HG03575 (cell line): ENCODE results near the gene HERC4.
"Not testable (repeated sequence)": the region's sequence is repeated elsewhere in the genome, so short reads cannot be mapped to it uniquely, and the experiment has no call there.

Experiments
- ATAC-seq: cut with Tn5 transposase; IDR thresholded peaks from one replicate; pipeline ENCODE4 v1.9.1; 2021; ENCODE audit not compliant: unreplicated experiment, insufficient number of reproducible peaks, low FRiP score; ENCODE audit errors: extremely low read depth

The HERC4 gene

GRCh38 chr10:68096913-68097516 is 21.9 kb upstream of the HERC4 start:
- no peak for ATAC-seq

DNA sequence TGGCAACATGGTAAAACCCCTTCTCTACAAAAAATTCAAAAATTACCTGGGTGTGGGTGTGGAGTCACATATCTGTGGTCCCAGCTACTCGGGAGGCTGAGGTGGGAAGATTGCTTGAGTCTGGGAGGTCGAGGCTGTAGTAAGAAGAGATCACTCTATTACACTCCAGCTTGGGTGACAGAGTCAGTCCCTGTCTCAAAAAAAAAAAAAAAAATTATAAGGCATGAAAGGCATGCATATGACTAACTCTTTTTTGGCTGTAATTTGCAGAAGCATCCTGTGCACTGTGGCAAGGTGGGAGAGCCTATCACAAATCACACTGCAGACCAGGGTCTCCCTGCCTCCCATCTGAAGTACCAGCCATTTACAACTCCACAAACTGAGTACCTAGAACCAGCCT is 20.1 kb upstream of the HERC4 start:
- no peak for ATAC-seq

GRCh38 chr10:68092512-68092911 is 17.4 kb upstream of the HERC4 start:
- no peak for ATAC-seq

- no peak for ATAC-seq
These were observed 15.5 kb upstream of the HERC4 start for GRCh38 chr10:68090586-68090985.

DNA sequence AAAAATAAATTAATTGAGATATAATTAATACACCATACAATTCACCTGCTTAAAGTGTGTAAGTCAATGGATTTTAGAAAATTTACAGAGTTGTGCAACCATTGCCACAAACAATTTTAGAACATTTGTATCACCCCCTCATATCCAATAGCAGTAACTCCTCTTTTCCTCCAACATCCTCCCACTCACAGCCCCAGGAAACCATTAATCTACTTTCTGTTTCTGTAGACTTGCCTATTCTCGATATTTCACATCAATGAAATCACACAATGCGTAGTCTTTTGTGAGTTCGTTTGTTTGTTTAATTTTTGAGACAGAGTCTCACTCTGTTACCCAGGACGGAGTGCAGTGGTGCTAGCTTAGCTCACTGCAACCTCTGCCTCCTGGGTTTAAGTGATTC is 13.7 kb upstream of the HERC4 start:
- ATAC-seq, result no peak

- ATAC-seq, result no peak
These were observed 12.8 kb upstream of the HERC4 start for GRCh38 chr10:68087685-68088401.

DNA sequence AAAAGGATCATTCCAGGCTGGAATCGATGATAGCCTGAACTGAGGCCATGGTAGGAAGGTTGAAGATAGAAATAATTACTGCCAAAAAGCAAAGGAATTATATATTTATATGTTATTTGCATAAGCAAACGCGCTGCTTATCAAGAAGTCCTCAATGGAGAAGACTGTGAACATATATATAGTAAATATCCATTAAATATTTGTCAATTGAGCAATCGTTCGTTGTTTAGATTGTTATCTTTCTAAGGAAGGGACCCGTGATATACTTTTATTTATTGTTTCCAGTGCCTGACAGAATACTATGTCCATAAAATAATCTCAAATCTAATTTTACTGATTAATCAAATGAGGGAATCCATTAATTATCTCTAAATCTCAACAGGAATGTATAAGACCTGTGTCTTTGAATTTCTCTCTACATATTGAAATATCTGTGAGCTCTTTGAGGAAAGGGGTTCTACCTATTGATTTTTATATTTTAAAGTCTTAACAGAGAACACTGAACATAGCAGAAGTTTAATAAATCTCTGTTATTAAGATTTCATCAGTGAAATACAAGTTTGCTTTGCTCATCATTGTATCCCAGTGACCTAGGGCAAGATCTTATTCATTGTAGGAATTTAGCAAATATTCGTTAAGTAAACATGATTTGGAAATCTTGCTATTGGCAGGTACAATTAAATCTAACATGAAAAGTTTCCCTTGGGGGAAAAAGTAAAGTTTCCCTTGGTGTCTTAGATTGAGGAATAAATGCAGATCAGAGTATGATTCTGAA is 12.0 kb upstream of the HERC4 start:
- ATAC-seq, result no peak

- ATAC-seq, result no peak
These were observed 10.9 kb upstream of the HERC4 start for GRCh38 chr10:68086011-68086410.

DNA sequence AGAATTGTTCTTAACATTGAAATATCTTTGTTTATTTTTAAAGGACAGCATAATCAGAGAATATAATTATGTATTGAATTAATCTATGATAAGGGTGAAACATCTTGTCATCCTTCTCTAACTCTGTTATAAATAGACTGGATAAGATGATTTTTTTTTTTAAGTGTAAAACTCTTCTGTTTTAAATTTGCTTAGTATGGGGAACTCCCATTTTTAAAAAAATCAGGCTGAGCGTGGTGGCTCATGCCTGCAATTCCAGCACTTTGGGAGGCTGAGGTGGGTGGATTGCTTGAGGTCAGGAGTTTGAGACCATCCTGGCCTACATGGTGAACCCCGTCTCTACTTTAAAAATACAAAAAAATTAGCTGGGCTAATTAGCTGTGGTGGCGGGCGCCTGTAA is 9.4 kb upstream of the HERC4 start:
- ATAC-seq, result no peak

- no peak for ATAC-seq
These were observed 8.9 kb upstream of the HERC4 start for GRCh38 chr10:68083953-68084352.

DNA sequence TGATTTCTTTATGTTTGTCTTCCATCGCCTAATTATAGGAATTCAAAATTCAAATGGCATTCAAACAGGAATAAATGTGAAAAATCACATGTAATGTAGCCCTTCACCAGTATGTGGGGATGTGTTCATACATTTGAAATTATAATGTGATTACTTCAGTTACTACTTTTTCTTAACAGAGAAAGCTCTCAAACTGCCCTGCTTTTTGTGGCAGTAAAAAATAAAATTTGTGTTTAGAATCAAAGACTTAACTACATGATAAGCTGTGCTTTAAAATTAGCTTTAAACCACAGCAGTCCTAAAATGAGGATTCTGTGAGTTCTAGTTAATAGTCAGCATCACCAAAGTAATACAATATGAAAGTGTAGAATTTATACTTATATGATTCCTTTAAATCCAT is 7.8 kb upstream of the HERC4 start:
- ATAC-seq, result no peak

DNA sequence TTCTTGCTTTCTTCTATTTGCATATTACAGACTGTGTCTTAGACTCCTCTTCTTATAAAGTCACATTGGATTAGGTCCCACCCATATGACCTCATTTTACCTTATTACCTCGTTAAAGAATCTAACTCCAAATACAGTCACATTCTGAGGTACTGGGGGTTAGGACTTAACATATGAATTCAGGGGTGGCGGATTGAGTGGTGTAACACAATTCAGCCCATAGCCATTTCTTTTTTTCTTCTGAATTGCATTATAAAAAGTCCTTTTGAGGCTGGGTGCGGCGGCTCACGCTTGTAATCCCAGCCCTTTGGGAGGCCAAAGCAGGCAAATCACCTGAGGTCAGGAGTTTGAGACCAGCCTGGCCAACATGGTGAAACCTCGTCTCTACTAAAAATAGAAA is 6.8 kb upstream of the HERC4 start:
- no peak for ATAC-seq

GRCh38 chr10:68080853-68081431 is 5.9 kb upstream of the HERC4 start:
- no peak for ATAC-seq

DNA sequence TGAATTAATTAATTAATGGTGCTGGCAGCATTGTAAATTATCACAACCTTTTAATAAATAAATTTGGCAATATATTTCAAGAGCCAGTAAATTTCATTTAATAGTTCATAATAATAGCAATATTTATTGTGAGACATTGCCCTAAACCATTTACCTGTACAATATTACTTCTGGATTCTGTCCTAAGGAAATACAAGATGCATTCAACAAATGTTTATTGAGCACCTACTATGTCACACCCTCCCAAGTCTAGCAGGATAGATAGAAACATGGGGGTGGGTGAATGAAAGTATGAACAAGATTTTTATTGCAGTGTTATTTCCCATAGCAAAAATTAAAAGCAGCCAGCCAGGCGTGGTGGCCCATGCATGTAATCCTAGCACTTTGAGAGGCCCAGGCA is 4.4 kb upstream of the HERC4 start:
- no peak for ATAC-seq

DNA sequence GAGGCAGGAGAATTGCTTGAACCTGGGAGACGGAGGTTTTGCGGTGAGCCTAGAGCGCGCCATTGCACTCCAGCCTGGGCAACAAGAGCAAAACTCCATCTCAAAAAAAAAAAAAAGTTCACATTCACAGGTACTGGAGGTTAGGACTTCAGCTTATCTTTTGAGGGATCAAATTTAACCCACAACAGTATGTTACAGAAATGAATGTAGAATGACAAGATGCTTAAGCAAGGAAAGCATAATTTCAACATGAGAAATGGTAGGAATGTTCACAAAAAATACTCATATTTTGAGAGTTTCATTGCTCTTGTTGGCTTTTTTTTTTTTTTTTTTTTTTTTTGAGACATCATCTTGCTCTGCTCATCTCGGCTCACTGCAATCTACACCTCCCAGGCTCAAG is 1.9 kb upstream of the HERC4 start:
- no peak for ATAC-seq

DNA sequence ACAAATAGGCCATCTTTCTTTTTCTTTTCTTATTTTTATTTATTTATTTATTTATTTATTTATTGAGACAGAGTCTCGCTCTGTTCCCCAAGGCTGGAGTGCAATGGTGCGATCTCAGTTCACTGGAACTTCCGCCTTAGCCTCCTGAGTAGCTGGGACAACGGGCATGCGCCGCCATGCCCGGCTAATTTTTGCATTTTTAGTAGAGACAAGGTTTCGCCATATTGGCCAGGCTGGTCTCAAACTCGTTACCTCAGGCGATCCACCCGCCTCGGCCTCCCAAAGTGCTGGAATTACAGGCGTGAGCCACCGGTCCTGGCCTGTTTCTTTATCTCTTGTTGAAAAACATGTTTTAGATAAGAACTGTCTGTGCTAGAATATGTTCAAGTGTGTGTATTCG is 998 bp upstream of the HERC4 start:
- not testable (repeated sequence) for ATAC-seq

DNA sequence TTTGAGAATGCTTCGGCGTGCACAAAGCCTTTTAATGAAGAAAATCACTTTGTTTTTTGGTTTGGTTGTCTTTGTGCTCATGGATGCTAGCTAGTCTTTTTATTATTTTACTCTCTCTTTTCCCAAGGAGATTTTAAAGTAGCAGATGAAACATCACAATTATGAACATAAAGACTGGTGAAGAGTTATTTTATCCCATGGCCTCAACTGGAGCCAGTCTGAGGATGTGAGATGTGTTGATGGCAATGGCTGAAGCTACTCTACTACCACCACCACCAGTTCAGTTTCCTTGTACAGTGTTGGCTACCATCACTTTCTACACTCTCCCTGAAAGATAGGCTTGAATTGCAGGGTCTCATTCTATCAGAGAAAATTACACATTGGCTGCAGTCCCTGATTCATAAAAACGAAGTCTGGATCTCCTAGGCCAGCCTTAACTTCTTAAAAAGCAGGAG is 494 bp upstream of the HERC4 start:
- no peak for ATAC-seq

GRCh38 chr10:68074031-68074774 is 880 bp downstream of the HERC4 start:
- ATAC-seq, result peak; percentile 22

- no peak for ATAC-seq
These were observed 1.5 kb downstream of the HERC4 start for GRCh38 chr10:68073631-68074030.
